Suprapubic skin (tissue), 3 donors: Measurements from ENCODE around the gene KRTAP4-16.

Source experiments
- CTCF ChIP-seq, 2 donors: fragments of 200-600 bp in 1 of 2; fragments of 450-650 bp in 1 of 2; sonication (generic) in 1 of 2; IDR thresholded peaks; one replicate each; pipeline ENCODE4 v1.5.1; 2016 to 2019; ENCODE audit warnings: antibody characterized with exemption in 2 of 2, mild to moderate bottlenecking in 1 of 2, moderate library complexity in 1 of 2
- EP300 ChIP-seq: sonication (generic); formaldehyde crosslinking; IDR thresholded peaks from one replicate; pipeline ENCODE4 v1.6.1; 2017; ENCODE audit warnings: antibody characterized with exemption
- POLR2A ChIP-seq, 2 donors: fragments of 450-650 bp; IDR thresholded peaks; one replicate each; pipeline ENCODE4 v1.6.1; 2017; ENCODE audit warnings: antibody characterized with exemption in 2 of 2, mild to moderate bottlenecking in 2 of 2, moderate library complexity in 2 of 2

DNA sequence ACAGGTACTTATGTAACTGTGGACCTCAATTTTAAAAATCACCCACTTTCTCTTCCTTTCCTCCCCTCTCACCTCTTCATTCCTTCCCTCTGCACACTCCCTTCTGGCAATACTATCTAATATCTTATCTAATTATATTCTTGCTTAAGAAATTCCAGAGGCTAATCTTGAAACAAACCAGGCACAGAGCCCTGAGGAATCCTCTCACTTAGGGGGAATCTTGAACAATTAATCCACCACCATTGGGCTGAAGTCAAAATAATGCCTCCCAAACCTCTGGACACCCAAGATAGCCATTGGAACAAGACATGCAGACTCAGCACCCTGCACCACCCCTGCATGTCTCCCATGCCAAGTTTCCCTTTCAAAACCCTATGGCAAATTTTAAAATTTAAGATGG, 39.4 kb upstream of the KRTAP4-16 start:
- TF ChIP-seq EP300 (no peak), CTCF (IDR thresholded peaks at IDR 0.05) (no peak), POLR2A (IDR thresholded peaks at IDR 0.05) (no peak)
